HG02763 (cell line): ENCODE data around the gene CXCL6.

Experiments used
- ATAC-seq: cut with Tn5 transposase; IDR thresholded peaks from one replicate; pipeline ENCODE4 v1.9.1; 2021; ENCODE audit warnings: mild to moderate bottlenecking, moderate library complexity; ENCODE audit not compliant: unreplicated experiment

Gene CXCL6

GRCh38 chr4:73841243-73841925, 4.9 kb downstream of the CXCL6 start:
- ATAC-seq, result no peak

- no peak for ATAC-seq
Observed at GRCh38 chr4:73842696-73843095, 6.2 kb downstream of the CXCL6 start.

- ATAC-seq, result no peak
Observed at GRCh38 chr4:73843369-73843768, 6.9 kb downstream of the CXCL6 start.

GRCh38 chr4:73844345-73844744, 7.9 kb downstream of the CXCL6 start:
- no peak for ATAC-seq

- no peak for ATAC-seq
Observed at GRCh38 chr4:73844806-73845205, 8.3 kb downstream of the CXCL6 start.

GRCh38 chr4:73847526-73848182, 11.2 kb downstream of the CXCL6 start:
- no peak for ATAC-seq

- no peak for ATAC-seq
Observed at GRCh38 chr4:73848183-73848777, 11.8 kb downstream of the CXCL6 start.

GRCh38 chr4:73850261-73850970, 13.9 kb downstream of the CXCL6 start:
- no peak for ATAC-seq

GRCh38 chr4:73851293-73851692, 14.8 kb downstream of the CXCL6 start:
- no peak for ATAC-seq

- ATAC-seq, result no peak
Observed at GRCh38 chr4:73852771-73853170, 16.3 kb downstream of the CXCL6 start.

GRCh38 chr4:73853246-73853704, 16.8 kb downstream of the CXCL6 start, which contains the start of gene PF4V1:
TSS of gene PF4V1 (plus strand) at chr4:73853296. CDS start at chr4:73853363, 67 bp downstream.
- no peak for ATAC-seq

- no peak for ATAC-seq
Observed at GRCh38 chr4:73853718-73854473, 17.4 kb downstream of the CXCL6 start.

- no peak for ATAC-seq
Observed at GRCh38 chr4:73855406-73855805, 18.9 kb downstream of the CXCL6 start.

GRCh38 chr4:73856518-73856917, 20.0 kb downstream of the CXCL6 start:
- ATAC-seq, result no peak

- no peak for ATAC-seq
Observed at GRCh38 chr4:73859614-73860088, 23.2 kb downstream of the CXCL6 start.

- ATAC-seq, result no peak
Observed at GRCh38 chr4:73860181-73860580, 23.7 kb downstream of the CXCL6 start.

GRCh38 chr4:73860917-73861316, 24.4 kb downstream of the CXCL6 start:
- no peak for ATAC-seq

- no peak for ATAC-seq
Observed at GRCh38 chr4:73862322-73862721, 25.8 kb downstream of the CXCL6 start.

- no peak for ATAC-seq
Observed at GRCh38 chr4:73864365-73864764, 27.9 kb downstream of the CXCL6 start.

- no peak for ATAC-seq
Observed at GRCh38 chr4:73864961-73865360, 28.5 kb downstream of the CXCL6 start.
